ENCODE data around the gene PPP1R9A. TPM values are rescaled to one million over a fixed set of nuclear protein-coding genes. Genes with fewer than 3 reads are reported as not detected.

PPP1R9A gene
- polyA plus RNA-seq, 1 donor from 2014 or later = 52.8 TPM

DNA sequence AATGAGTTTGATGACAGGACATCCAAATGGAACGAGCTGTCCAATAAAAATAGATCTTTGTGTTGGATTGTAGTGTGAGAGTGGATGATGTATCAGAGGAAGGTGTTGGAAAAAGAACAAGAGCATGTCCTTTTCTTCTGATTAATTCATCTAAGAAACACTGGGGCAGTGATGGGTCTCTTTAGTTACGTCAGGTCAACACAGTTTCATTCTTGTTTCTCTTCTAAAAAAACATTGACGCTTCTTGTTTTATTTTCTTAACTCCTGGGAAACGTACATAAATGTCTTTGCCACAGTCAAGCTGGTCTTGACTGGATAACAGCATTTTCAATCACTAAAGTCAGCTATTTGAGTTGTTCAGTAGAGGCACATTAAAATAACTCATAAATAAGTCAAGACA, 67.0 kb downstream of the PPP1R9A start:
- Histone ChIP-seq H3K9ac (ENCODE audit: low read length) (no peak overlapping the region), H3K36me3 (ENCODE audit: insufficient read depth, low read length) (no peaks in the 10 kb centered on the region), H3K27me3 (ENCODE audit: insufficient read depth, low read depth, low read length) (no peaks in the 10 kb centered on the region), H3K79me2 (replicated peaks; ENCODE audit: insufficient read depth, low read length) (peaks cover 12% of the 10 kb centered on the region), H3K27ac (ENCODE audit: low read length) (no peak overlapping the region), H3K9me3 (ENCODE audit: low read length) (no peaks in the 10 kb centered on the region), H4K20me1 (ENCODE audit: insufficient read depth) (no peaks in the 10 kb centered on the region), H3F3A (ENCODE audit: insufficient read depth, low read length, poor library complexity, severe bottlenecking) (no peaks in the 10 kb centered on the region), H3K9me2 (ENCODE audit: insufficient read depth, low read length) (no peaks in the 10 kb centered on the region), H2AFZ (ENCODE audit: low read depth, low read length) (no peak overlapping the region), H3K4me2 (ENCODE audit: low read length) (no peak overlapping the region), H3K4me3 (ENCODE audit: low read length) (no peak overlapping the region)
- TF ChIP-seq TAF1 (IDR thresholded peaks at IDR 0.05; ENCODE audit: low read depth) = no peak
- TF ChIP-seq, protein P1, sequence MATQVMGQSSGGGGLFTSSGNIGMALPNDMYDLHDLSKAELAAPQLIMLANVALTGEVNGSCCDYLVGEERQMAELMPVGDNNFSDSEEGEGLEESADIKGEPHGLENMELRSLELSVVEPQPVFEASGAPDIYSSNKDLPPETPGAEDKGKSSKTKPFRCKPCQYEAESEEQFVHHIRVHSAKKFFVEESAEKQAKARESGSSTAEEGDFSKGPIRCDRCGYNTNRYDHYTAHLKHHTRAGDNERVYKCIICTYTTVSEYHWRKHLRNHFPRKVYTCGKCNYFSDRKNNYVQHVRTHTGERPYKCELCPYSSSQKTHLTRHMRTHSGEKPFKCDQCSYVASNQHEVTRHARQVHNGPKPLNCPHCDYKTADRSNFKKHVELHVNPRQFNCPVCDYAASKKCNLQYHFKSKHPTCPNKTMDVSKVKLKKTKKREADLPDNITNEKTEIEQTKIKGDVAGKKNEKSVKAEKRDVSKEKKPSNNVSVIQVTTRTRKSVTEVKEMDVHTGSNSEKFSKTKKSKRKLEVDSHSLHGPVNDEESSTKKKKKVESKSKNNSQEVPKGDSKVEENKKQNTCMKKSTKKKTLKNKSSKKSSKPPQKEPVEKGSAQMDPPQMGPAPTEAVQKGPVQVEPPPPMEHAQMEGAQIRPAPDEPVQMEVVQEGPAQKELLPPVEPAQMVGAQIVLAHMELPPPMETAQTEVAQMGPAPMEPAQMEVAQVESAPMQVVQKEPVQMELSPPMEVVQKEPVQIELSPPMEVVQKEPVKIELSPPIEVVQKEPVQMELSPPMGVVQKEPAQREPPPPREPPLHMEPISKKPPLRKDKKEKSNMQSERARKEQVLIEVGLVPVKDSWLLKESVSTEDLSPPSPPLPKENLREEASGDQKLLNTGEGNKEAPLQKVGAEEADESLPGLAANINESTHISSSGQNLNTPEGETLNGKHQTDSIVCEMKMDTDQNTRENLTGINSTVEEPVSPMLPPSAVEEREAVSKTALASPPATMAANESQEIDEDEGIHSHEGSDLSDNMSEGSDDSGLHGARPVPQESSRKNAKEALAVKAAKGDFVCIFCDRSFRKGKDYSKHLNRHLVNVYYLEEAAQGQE (IDR thresholded peaks at IDR 0.05; ENCODE audit: borderline replicate concordance) = no peak
- TF ChIP-seq EZH2 (IDR thresholded peaks at IDR 0.05; ENCODE audit: borderline replicate concordance, insufficient read depth, low read length, poor library complexity, severe bottlenecking) = no peak
- TF ChIP-seq RAD21 (conservative IDR thresholded peaks at IDR 0.05) = no peak
- no peak for TF ChIP-seq EP300 (conservative IDR thresholded peaks at IDR 0.05; ENCODE audit: poor library complexity, severe bottlenecking)
- no peak for TF ChIP-seq MXI1 (conservative IDR thresholded peaks at IDR 0.05; ENCODE audit: poor library complexity, severe bottlenecking)
- TF ChIP-seq POLR2AphosphoS5 (IDR thresholded peaks at IDR 0.05) = no peak
- TF ChIP-seq, protein P2, sequence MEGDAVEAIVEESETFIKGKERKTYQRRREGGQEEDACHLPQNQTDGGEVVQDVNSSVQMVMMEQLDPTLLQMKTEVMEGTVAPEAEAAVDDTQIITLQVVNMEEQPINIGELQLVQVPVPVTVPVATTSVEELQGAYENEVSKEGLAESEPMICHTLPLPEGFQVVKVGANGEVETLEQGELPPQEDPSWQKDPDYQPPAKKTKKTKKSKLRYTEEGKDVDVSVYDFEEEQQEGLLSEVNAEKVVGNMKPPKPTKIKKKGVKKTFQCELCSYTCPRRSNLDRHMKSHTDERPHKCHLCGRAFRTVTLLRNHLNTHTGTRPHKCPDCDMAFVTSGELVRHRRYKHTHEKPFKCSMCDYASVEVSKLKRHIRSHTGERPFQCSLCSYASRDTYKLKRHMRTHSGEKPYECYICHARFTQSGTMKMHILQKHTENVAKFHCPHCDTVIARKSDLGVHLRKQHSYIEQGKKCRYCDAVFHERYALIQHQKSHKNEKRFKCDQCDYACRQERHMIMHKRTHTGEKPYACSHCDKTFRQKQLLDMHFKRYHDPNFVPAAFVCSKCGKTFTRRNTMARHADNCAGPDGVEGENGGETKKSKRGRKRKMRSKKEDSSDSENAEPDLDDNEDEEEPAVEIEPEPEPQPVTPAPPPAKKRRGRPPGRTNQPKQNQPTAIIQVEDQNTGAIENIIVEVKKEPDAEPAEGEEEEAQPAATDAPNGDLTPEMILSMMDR (IDR thresholded peaks at IDR 0.05; ENCODE audit: poor library complexity, severe bottlenecking) = no peak
- no peak for TF ChIP-seq SMC3 (conservative IDR thresholded peaks at IDR 0.05; ENCODE audit: poor library complexity)

- H3K9me2 ChIP-seq (ENCODE audit: insufficient read depth, low read length) = no peaks in the 10 kb centered on the region
- no peak overlapping the region for H3K27ac ChIP-seq (ENCODE audit: low read length)
- H3K36me3 ChIP-seq (ENCODE audit: insufficient read depth, low read length) = no peaks in the 10 kb centered on the region
- no peak overlapping the region for H3K9ac ChIP-seq (ENCODE audit: low read length)
- no peaks in the 10 kb centered on the region for H3F3A ChIP-seq (ENCODE audit: insufficient read depth, low read length, poor library complexity, severe bottlenecking)
- no peak overlapping the region for H2AFZ ChIP-seq (ENCODE audit: low read depth, low read length)
- H3K9me3 ChIP-seq (ENCODE audit: low read length) = no peaks in the 10 kb centered on the region
- H3K27me3 ChIP-seq (ENCODE audit: insufficient read depth, low read depth, low read length) = no peaks in the 10 kb centered on the region
- H4K20me1 ChIP-seq (ENCODE audit: insufficient read depth) = no peaks in the 10 kb centered on the region
- peaks cover 12% of the 10 kb centered on the region for H3K79me2 ChIP-seq (replicated peaks; ENCODE audit: insufficient read depth, low read length)
- H3K4me3 ChIP-seq (ENCODE audit: low read length) = no peak overlapping the region
- no peak overlapping the region for H3K4me2 ChIP-seq (ENCODE audit: low read length)
- TF ChIP-seq EZH2 (IDR thresholded peaks at IDR 0.05; ENCODE audit: borderline replicate concordance, insufficient read depth, low read length, poor library complexity, severe bottlenecking) = no peak
- TF ChIP-seq, protein P2 (IDR thresholded peaks at IDR 0.05; ENCODE audit: poor library complexity, severe bottlenecking) = no peak
These were observed 67.9 kb downstream of the PPP1R9A start for GRCh38 chr7:94975336-94975735.

All from neural cell (in vitro differentiated cells).